ENCODE measurements around the gene ATF5.

- TF ChIP-seq, protein P1, sequence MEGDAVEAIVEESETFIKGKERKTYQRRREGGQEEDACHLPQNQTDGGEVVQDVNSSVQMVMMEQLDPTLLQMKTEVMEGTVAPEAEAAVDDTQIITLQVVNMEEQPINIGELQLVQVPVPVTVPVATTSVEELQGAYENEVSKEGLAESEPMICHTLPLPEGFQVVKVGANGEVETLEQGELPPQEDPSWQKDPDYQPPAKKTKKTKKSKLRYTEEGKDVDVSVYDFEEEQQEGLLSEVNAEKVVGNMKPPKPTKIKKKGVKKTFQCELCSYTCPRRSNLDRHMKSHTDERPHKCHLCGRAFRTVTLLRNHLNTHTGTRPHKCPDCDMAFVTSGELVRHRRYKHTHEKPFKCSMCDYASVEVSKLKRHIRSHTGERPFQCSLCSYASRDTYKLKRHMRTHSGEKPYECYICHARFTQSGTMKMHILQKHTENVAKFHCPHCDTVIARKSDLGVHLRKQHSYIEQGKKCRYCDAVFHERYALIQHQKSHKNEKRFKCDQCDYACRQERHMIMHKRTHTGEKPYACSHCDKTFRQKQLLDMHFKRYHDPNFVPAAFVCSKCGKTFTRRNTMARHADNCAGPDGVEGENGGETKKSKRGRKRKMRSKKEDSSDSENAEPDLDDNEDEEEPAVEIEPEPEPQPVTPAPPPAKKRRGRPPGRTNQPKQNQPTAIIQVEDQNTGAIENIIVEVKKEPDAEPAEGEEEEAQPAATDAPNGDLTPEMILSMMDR (conservative IDR thresholded peaks at IDR 0.05): no peak
- no peak for TF ChIP-seq ZFX (IDR thresholded peaks at IDR 0.05)
Measured at GRCh38 chr19:49912965-49913685, 15.9 kb upstream of the ATF5 start.
